Skeletal muscle tissue (tissue), 4 donors: ENCODE results near the gene COPZ1. TPM values are rescaled to one million over a fixed set of nuclear protein-coding genes. Genes with fewer than 3 reads are reported as not detected.

Experiments
- H3K27ac ChIP-seq: one replicate; pipeline ENCODE4 v1.7.0; 2013; ENCODE audit warnings: mild to moderate bottlenecking, low read depth, low read length, inconsistent platforms
- H3K27me3 ChIP-seq, 3 donors: one replicate each; pipeline ENCODE4 v1.7.0; 2013; ENCODE audit warnings: low read length in 3 of 3; ENCODE audit not compliant: control insufficient read depth in 3 of 3, insufficient read depth in 3 of 3
- H3K36me3 ChIP-seq, 3 donors: one replicate each; pipeline ENCODE4 v1.7.0; 2013; ENCODE audit warnings: low read length in 3 of 3; ENCODE audit not compliant: control insufficient read depth in 3 of 3, insufficient read depth in 3 of 3
- H3K4me1 ChIP-seq, 3 donors: one replicate each; pipeline ENCODE4 v1.7.0; 2013; ENCODE audit warnings: low read length in 3 of 3, mild to moderate bottlenecking in 3 of 3; ENCODE audit not compliant: control insufficient read depth in 3 of 3, insufficient read depth in 3 of 3
- H3K4me3 ChIP-seq, 3 donors: one replicate each; pipeline ENCODE4 v1.7.0; 2013; ENCODE audit warnings: low read length in 3 of 3
- H3K9ac ChIP-seq, 3 donors: one replicate each; pipeline ENCODE4 v1.7.0; 2013; ENCODE audit warnings: low read length in 3 of 3, mild to moderate bottlenecking in 3 of 3, moderate library complexity in 2 of 3, low read depth in 1 of 3
- H3K9me3 ChIP-seq, 3 donors: one replicate each; pipeline ENCODE4 v1.7.0; 2013; ENCODE audit warnings: low read length in 3 of 3; ENCODE audit not compliant: control insufficient read depth in 3 of 3
- total RNA-seq: library from RNA; depleted of rRNA; stranded (reverse); fragments of >200 nt; gene quantifications from one replicate; pipeline ENCODE4 v1.2.3, GENCODE V29; 2014
- donor health status: Osteomylitis.

Gene COPZ1
- total RNA-seq, 1 donor from 2014 or later = 62.6 TPM

DNA sequence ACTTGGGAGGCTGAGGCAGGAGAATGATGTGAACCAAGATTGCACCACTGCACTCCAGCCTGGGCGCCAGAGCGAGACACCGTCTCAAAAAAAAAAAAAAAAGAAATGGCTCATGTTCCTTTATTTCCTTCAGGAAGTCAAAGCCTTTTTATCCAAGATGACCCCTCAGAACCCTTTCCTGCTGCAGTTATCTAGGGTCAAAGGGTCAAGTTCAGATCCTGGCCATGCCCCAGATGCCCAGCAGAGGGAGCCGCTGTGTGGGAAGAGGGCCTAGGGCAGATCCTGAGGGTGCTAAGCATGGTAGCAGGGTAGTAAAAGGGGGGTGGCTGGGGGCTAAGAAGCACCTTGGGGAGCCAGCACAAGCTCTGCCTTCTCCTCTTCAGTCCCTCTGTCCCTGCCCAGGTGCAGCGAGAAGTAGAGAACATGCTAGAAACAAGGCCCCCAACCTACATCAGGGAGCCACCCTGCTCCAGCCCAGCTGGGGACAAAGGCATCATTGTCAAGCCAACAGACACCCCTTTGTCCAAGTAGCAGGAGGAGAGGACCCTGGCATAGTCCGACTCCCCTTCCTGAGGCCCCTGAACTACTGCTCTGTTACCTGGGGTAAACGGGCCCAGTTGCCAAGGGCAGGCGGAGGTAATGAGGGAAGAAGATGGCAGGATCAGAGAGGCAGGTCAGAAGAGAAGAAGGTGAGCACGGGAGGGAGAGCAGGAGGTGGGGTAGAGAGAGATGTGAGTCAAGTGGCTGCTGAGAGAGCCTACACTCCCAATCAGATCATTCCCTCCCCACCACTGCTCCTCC, 30.6 kb upstream of the COPZ1 start:
- Histone ChIP-seq H3K27ac (no peak overlapping the region), H3K4me3 (no peak overlapping the region)

DNA sequence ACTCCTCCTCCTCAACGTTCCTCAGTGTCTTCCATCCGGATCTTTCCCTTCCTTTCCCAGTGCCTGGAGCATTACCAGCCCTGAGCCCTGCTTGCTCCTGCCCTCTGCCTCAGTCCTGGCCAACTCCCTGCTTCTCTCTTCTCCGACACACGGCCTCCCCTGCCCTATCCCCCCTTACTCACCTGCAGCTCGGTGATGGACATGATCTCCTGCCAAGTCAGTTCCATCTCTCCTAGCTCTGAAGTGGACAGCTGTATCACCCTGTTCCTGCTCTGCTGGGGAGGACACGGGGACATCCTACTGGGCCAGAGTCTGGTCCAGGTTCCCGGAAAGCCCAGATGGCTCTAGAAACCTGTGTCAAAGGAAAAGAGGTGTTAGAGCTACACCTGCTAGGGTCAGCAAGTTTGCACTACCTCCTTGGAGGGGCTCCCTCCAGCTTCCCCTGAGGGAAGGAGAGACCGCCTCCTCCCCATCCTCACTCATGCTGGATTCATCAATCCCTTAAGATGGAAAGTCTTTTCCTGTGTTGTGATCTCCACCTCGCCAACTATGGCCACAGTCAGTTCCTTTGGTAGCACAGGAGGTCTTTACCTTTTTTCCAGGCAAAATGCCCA, 29.9 kb upstream of the COPZ1 start:
- no peak overlapping the region for H3K27ac ChIP-seq
- no peaks in the 10 kb centered on the region for H3K27me3 ChIP-seq
- no peak overlapping the region for H3K4me3 ChIP-seq
- H3K9me3 ChIP-seq = no peaks in the 10 kb centered on the region
- no peaks in the 10 kb centered on the region for H3K36me3 ChIP-seq
- peaks cover 0 to 11% (median 3%) of the 10 kb centered on the region in 3 donors for H3K4me1 ChIP-seq
- H3K9ac ChIP-seq = no peak overlapping the region

More for the DNA sequence above, 30.6 kb upstream of the COPZ1 start:
- Histone ChIP-seq H3K27me3 (no peaks in the 10 kb centered on the region), H3K9me3 (no peaks in the 10 kb centered on the region), H3K4me1 (peaks cover 0 to 6% (median 2%) of the 10 kb centered on the region in 3 donors), H3K36me3 (no peaks in the 10 kb centered on the region), H3K9ac (no peak overlapping the region)

DNA sequence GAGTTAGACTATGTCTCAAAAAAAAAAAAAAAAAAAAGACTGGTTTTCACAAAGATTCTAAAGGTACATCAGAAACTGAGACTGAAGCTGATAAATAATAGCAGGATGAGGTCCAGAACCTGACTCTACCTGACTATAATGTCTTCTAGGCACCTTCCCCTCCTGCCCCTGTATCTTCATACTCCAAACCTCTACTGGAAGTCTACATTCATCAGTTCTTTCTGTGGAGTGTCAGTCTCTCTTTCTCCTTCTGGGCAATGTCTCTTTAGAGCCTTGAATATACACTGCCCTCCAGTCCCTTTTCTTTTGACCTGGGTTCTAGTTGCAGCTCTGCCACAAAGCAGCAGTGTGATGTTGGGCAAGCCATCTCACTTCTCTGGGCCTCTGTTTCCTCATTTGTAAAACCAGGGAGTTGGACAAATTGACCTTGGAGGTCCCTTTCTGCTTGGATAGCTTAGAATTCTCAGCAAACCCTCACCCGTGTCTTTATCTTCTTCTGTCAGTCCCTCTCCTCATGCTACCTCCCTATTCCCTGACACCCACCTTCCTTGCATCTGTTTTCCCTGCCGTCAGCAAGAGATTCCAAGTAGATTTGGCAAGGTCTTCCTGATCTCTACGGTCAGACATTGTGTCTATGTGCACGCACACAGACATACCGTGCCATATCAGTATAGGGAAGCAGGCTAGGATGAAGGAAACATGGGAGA, 28.4 kb upstream of the COPZ1 start:
- no peak overlapping the region for H3K27ac ChIP-seq

DNA sequence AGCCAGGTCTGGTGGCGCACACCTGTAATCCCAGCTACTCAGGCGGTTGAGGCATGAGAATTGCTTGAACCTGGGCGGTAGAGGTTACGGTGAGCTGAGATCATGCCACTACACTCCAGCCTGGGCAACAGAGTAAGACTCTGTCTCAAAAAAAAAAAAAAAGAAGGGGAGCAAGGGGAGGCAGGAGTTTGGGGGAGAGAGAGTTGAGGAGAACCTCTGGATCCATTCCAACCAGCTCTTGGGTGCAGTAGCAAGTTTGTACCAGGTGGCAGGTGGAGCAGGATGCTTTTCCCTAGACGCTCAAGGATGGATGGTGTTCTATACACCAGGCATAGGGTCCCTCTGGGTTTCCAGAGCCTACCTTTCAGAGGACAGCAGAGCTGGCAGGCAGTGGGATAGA, 26.0 kb upstream of the COPZ1 start:
- Histone ChIP-seq H3K27ac (no peak overlapping the region), H3K9me3 (no peaks in the 10 kb centered on the region), H3K4me3 (no peak overlapping the region), H3K4me1 (peaks cover 14 to 29% (median 16%) of the 10 kb centered on the region in 3 donors), H3K36me3 (no peaks in the 10 kb centered on the region), H3K9ac (no peak overlapping the region), H3K27me3 (peaks cover 0 to 8% (median 4%) of the 10 kb centered on the region in 3 donors)

More for the DNA sequence above, 28.4 kb upstream of the COPZ1 start:
- Histone ChIP-seq H3K9ac (no peak overlapping the region), H3K9me3 (no peaks in the 10 kb centered on the region), H3K36me3 (no peaks in the 10 kb centered on the region), H3K4me3 (no peak overlapping the region), H3K4me1 (peaks cover 12 to 25% (median 14%) of the 10 kb centered on the region in 3 donors), H3K27me3 (peaks cover 0 to 8% (median 4%) of the 10 kb centered on the region in 3 donors)

DNA sequence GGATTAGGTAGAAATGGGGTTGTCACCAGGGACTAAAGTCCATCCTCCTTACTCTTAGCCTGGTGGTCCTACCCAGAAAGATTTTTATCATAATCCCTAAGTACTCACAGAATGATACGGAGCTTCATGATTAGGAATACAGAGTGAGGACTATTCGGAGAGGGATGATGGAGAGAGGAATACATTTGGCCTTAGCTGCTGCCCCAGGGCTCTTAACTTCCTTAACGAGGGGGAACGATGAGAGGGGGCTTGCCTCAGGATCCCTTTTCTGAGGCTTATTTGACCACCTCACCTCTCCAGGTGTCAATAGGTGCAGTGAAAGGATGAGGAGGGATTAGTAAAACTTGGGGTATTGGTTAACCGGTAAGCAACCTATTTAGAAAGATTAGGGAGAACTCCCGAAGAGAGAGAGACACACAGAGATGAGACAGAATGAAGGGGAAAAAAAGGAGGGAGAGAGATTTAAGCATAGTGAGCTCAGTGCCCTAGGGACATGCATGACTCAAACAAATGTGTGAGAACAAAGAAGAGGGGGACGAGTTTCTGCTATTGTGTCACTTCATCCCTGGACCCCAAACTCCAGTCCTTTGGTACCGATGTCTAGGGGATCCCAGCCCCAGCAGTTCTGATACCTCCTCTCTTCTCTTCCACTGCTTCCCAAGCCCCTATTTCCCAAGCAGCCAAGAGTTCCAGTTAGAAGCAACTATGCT, 25.3 kb upstream of the COPZ1 start:
- Histone ChIP-seq H3K4me3 (peak overlapping the region in 2 of 3 donors; percentile 11 to 69), H3K9ac (no peak overlapping the region), H3K27ac (no peak overlapping the region), H3K36me3 (no peaks in the 10 kb centered on the region), H3K9me3 (no peaks in the 10 kb centered on the region), H3K27me3 (peaks cover 0 to 8% (median 4%) of the 10 kb centered on the region in 3 donors), H3K4me1 (peaks cover 18 to 36% (median 20%) of the 10 kb centered on the region in 3 donors)

DNA sequence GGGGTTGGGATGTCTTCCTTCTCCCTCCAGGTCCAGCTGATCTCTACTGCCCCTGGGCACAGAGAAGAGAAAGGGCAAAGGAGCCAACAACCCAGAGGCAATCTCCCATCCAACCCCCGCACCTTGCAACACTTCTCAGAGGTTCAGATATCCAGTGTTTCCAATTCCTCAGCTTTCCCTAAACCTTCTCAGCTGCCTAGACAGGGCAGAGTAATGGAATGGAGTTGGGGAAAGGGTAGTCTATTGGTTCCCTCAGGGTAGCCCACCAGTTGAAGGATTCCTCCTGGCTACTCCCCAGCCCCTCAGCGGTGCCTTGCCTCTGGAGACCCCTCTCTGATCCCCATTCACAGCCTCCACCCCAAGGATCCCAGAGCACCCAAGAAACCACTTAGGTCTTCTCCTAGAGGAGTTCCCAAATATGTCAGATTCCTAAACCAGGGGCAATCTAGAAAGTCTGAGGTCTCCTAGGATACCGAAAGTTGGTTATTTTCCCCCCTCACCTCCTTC, 24.7 kb upstream of the COPZ1 start:
- Histone ChIP-seq H3K27me3 (peaks cover 0 to 8% (median 4%) of the 10 kb centered on the region in 3 donors), H3K4me3 (peak overlapping the region; percentile 50 to 69 (median 54)), H3K9ac (peak overlapping the region in 2 of 3 donors; percentile 53 to 68), H3K9me3 (no peaks in the 10 kb centered on the region), H3K27ac (no peak overlapping the region), H3K36me3 (no peaks in the 10 kb centered on the region), H3K4me1 (peaks cover 18 to 36% (median 20%) of the 10 kb centered on the region in 3 donors)

DNA sequence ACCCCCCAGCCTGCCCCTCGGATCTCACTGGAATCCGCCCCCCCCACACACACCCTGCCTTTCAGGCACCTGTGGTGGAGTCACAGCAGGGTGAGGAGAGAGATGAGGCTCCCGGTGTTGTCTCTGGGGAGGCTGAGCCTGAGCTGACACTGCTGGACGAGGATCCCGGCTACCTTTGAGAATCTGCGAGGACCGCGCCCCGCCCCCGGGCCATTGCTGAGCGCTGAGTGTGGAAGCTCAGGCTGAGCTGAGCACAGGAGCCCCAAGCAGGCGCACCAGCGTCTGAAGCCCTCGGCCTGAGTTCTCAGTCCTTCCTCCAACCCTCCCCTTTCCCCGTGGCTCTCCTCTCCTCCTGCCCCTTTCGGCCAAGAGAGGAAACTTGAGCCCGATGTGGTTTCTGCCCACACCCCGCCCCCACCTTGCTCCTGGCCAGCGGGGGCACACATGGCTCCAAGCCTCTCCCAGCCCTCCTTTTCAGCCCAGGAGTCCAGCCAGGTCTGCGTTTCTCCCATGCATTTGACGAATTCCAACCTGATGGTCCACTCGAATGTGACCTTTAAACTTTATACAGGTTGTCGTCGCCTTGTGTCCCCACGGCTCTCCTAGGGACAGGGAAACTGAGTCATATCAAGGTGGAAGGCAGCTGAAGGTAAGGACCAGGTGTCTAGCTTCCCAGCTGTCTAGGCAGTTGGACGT, 24.1 kb upstream of the COPZ1 start, which contains the start of gene NFE2:
NFE2 (minus strand) TSS at position 284 of the 696 bp plus-strand sequence. CDS start 5,767 bp downstream, outside the sequence.
- peaks cover 18 to 36% (median 20%) of the 10 kb centered on the region in 3 donors for H3K4me1 ChIP-seq
- H3K9me3 ChIP-seq = no peaks in the 10 kb centered on the region
- H3K27ac ChIP-seq = no peak within 1 kb of the TSS
- H3K36me3 ChIP-seq = no peaks in the 10 kb centered on the region
- peaks cover 0 to 8% (median 4%) of the 10 kb centered on the region in 3 donors for H3K27me3 ChIP-seq
- peak within 1 kb of the TSS; percentile 53 to 68 (median 68) for H3K9ac ChIP-seq
- H3K4me3 ChIP-seq = peak within 1 kb of the TSS; percentile 54 to 69 (median 60)

DNA sequence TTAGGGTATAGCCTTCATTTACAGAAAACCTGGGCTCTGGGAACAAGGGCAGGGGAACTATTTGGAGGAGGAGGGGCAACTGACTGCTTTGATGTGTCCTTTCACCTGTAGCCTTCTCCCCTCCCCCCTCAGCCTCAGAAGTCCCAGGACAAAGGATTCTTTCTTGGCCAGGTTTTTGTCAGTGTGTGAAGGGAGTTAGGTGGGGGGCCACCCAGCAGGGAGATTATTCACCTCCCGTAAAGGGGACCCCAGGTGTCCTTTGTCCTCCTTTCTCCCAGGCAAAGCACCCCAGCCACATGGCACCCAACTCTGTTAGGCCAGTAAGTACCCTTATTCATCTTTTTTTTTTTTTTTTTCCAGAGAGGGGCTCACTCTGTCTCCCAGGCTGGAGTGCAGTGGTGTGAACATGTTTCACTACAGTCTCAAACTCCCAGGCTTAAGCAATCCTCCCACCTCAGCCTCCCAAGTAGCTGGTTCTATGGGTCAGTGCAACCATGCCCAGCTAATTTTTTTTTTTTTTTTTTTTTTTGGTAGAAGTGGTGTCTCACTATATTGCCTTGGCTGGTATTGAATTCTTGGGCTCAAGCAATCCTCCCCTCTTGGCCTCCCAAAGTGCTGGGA, 23.4 kb upstream of the COPZ1 start:
- Histone ChIP-seq H3K4me1 (peaks cover 18 to 36% (median 20%) of the 10 kb centered on the region in 3 donors), H3K27ac (no peak overlapping the region), H3K9ac (no peak overlapping the region), H3K27me3 (peaks cover 0 to 8% (median 4%) of the 10 kb centered on the region in 3 donors), H3K36me3 (no peaks in the 10 kb centered on the region), H3K4me3 (no peak overlapping the region), H3K9me3 (no peaks in the 10 kb centered on the region)
